GM12891 (cell line): ENCODE data around the gene STX5.

Experiments
- PAX5 ChIP-seq: IDR thresholded peaks from 2 replicates; pipeline ENCODE4 v1.6.1; 2011; ENCODE audit warnings: low read length, moderate library complexity, mild to moderate bottlenecking; ENCODE audit not compliant: insufficient read depth, severe bottlenecking
- POLR2A ChIP-seq: IDR thresholded peaks from 2 replicates; pipeline ENCODE4 v1.6.1; 2011; ENCODE audit warnings: low read depth, low read length, control low read depth
- POLR2AphosphoS5 ChIP-seq: IDR thresholded peaks from 2 replicates; pipeline ENCODE4 v1.6.1; 2011; ENCODE audit warnings: low read depth, low read length, control low read depth
- SPI1 ChIP-seq: IDR thresholded peaks from 2 replicates; pipeline ENCODE4 v1.6.1; 2011; ENCODE audit warnings: low read depth, low read length, control low read depth
- TAF1 ChIP-seq: IDR thresholded peaks from 2 replicates; pipeline ENCODE4 v1.6.1; 2011; ENCODE audit warnings: low read depth, low read length, control low read depth

DNA sequence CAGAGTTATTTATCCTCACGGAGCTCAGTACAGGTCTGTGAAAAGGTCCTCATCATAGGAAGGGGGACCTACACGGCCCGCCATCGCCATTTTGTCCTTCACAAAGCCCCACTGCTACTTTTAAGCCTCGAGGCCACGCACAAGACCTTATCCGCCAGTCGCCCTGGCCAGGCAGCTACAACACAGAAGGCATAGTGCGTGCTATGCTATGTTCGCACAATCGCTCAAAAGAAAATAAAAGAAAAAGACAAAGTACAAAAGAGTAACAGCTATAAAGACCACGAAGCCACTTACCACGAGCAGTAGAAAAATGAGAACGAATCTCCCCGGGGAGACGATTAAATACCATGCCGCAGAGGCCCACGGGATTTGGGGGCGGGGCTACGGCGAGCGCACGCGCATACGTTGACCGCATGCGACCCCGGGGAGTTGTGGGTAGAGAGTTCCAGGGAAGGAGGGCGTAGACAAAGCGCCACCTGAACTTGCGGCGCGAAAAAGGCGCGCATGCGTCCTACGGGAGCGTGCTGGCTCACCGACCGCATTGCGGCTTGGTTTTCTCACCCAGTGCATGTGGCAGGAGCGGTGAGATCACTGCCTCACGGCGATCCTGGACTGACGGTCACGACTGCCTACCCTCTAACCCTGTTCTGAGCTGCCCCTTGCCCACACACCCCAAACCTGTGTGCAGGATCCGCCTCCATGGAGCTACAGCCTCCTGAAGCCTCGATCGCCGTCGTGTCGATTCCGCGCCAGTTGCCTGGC is 23.9 kb upstream of the STX5 start:
- TF ChIP-seq POLR2A (peak; percentile 100), POLR2AphosphoS5 (peak; percentile 100), PAX5 (no peak), SPI1 (no peak), TAF1 (peak; percentile 100)
